GM12892 (cell line): ENCODE results near the gene ZFHX3.
A peak's percentile ranks its signal among the peaks of the same experiment; 100 is the strongest.

Source experiments
- DNase-seq: peaks from one replicate; pipeline ENCODE4 v3.0.0; 2011; ENCODE audit not compliant: insufficient read length
- FAIRE-seq: peaks from 2 replicates; lab custom pipeline; 2011; peaks lifted over from hg19 to GRCh38; lab: Jason Lieb, UNC
- POLR2A ChIP-seq: IDR thresholded peaks from 2 replicates; pipeline ENCODE4 v1.6.1; 2011; ENCODE audit warnings: low read depth, low read length, control low read depth
- POLR2AphosphoS5 ChIP-seq: IDR thresholded peaks from 2 replicates; pipeline ENCODE4 v1.6.1; 2011; ENCODE audit warnings: low read depth, low read length, control low read depth
- TAF1 ChIP-seq: IDR thresholded peaks from 2 replicates; pipeline ENCODE4 v1.6.1; 2011; ENCODE audit warnings: low read depth, mild to moderate bottlenecking, control low read depth, low read length, borderline replicate concordance

ZFHX3 gene

GRCh38 chr16:72793017-72793416 is 254.9 kb downstream of the ZFHX3 start:
- FAIRE-seq (no peak), DNase-seq (no peak)
- TF ChIP-seq POLR2AphosphoS5 (no peak), TAF1 (no peak), POLR2A (no peak)

- DNase-seq (no peak), FAIRE-seq (no peak)
- TF ChIP-seq POLR2AphosphoS5 (no peak), POLR2A (no peak), TAF1 (no peak)
Measured at GRCh38 chr16:72791786-72792185, 256.1 kb downstream of the ZFHX3 start.

DNA sequence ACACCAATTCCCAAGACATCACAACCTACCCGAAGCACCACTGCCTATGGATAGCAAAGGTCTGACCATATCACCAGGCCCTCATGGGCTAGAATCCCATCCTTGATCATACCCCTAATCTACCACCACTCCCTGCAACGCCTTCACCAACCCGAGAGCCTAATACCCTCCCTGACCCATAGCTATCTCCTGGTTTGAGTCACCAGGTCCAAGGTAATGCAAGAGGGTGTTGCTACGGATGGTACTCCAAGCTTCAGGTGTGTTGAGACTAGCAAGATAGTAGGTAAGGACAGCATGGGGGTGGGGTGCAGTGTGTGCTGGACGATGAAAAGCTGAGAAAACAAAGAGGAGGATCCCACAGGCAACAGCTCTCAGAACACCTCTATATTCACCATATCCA is 258.0 kb downstream of the ZFHX3 start:
- DNase-seq (no peak), FAIRE-seq (no peak)
- TF ChIP-seq TAF1 (no peak), POLR2A (no peak), POLR2AphosphoS5 (no peak)

- DNase-seq (no peak), FAIRE-seq (no peak)
- no peak for TF ChIP-seq POLR2A
Measured at GRCh38 chr16:72789465-72789864, 258.5 kb downstream of the ZFHX3 start.

GRCh38 chr16:72788269-72788809 is 259.6 kb downstream of the ZFHX3 start:
- TF ChIP-seq TAF1 = no peak
- TF ChIP-seq POLR2A = no peak
- TF ChIP-seq POLR2AphosphoS5 = no peak
- FAIRE-seq (no peak), DNase-seq (no peak)

DNA sequence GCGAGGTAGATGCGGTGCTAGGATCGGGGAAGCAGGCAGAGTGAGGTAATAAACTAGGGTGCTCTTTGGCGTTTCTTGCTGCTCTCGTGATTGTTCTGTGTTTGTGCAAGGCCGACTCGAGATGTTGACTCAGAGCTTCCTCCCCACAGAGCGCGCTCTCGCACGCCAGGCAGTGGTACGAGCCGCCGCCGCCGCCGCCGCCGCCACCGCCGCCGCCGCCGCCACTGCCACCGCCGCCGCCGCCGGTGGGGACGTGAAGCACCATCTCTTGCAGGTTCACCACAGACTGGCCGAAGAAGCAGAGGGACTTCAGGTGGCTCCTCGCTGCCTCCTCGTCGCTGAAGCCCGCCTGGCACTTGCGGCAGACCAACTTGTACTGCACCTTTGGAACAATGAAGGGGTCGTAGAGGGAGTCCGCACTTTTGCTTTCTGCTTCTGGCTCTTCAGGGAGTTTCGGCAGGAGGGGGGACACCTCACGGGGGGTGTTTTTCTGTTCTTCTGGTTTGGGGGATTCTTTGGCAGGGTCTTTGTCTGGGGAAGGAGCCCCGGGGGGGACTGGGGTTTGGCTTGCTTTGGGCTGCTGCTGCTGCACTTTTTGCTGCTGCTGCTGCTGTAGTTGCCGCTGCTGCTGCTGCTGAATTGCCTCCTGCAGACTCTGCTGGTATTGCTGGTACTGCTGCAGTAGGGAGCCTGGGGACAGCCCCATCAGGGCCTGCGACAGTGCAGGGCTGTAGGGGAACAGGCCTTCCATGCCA is 260.2 kb downstream of the ZFHX3 start:
- no peak for TF ChIP-seq TAF1
- TF ChIP-seq POLR2A = peak; percentile 36; the same call in 1 of the 2 replicates
- TF ChIP-seq POLR2AphosphoS5 = no peak
- DNase-seq (peak; percentile 66), FAIRE-seq (peak; percentile 77)

- DNase-seq (no peak), FAIRE-seq (no peak)
- no peak for TF ChIP-seq POLR2AphosphoS5
- TF ChIP-seq POLR2A = no peak
- no peak for TF ChIP-seq TAF1
Measured at GRCh38 chr16:72787130-72787513, 260.8 kb downstream of the ZFHX3 start.

DNA sequence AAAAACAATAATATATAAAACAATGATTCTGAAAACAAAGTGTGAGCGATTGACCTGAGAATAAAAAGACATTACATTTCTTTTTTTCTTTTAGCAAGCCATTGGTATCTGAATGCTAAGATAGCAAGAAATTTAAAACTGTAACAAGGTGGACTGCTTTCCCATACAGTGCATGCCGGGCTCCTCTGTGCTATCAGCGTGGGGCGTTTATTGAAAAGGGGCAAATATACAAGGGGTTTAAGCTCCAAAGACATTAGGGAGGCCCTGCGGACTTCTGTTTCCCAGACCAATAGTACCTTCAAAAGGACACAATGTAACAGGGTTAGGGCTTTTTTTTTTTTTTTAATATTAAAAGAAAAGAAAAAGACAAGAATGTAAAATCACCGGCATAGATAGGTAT is 261.3 kb downstream of the ZFHX3 start:
- TF ChIP-seq POLR2A = no peak
- no peak for TF ChIP-seq POLR2AphosphoS5
- no peak for TF ChIP-seq TAF1
- FAIRE-seq (no peak), DNase-seq (no peak)

DNA sequence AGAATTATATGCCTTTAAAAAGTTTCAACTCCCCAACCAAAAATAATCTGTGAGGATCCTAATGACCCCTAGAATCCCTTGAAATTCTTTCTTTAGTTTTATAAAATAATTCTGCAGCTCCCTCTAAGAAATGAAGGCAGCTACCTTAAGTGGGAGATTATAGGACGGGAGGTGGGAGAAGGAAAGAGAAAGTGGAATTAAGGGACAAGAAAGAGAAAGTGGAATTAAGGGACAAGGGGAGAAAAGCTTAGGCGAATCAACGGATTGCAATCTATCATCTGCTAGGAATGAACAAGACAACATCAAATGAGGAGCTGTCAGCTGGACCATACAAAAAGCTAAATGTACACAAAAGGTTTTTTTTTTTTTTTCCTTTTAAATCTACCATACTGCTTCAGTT is 262.0 kb downstream of the ZFHX3 start:
- DNase-seq = no peak
- TF ChIP-seq POLR2A = no peak
- no peak for TF ChIP-seq POLR2AphosphoS5
- no peak for TF ChIP-seq TAF1
- FAIRE-seq = peak; percentile 48

DNA sequence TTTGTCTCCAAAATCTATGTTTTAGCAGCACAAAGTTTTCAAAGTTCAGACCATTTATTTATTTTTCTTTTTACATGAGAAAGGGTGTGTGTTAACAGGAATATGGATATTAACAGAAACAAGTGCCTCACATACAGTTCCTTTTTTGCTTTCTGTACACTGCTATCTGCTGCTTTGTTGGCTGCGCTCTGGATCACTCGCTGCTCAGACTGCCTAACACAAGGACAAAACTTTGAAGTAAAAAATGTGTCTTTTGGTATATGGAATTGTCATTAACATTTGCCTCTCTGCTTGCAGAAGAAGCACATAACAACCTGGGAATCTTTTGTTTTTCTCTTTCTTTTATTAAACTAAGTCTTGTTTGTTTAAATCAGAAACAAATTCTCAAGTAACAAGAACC is 262.8 kb downstream of the ZFHX3 start:
- DNase-seq = no peak
- FAIRE-seq = no peak

DNA sequence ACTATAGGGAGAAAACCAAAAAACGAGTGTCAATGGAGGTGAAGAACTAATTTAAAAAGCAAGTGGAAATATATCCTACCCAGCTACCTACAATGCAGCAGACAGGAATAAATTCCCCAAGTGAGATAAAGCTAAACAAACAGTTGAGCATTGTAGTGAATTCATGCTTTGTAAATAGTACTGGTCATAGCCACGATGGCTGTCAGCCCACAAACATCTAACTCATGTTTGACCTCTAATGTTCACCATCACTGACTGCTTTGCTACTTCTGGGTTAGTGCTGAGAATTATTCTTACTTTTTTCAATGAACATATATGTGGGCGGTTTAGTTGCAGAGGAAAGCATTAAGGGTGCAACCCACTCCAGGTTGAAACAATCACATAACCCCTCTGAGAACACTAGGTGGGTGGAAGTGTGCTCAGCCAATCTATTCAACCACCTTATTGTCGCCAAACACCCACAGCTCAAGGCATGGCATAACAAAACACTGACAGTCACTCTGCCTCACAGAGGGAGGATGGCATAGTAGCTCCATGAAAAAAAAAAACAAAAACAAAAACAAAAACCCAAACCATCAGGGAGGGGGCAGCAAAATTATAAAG is 264.1 kb downstream of the ZFHX3 start:
- DNase-seq (no peak), FAIRE-seq (peak; percentile 40)
- TF ChIP-seq POLR2A = no peak
- TF ChIP-seq TAF1 = no peak
- TF ChIP-seq POLR2AphosphoS5 = no peak

More for the DNA sequence above, 262.8 kb downstream of the ZFHX3 start:
- TF ChIP-seq POLR2AphosphoS5 (no peak), POLR2A (no peak), TAF1 (no peak)

GRCh38 chr16:72769876-72770275 is 278.1 kb downstream of the ZFHX3 start:
- DNase-seq (no peak), FAIRE-seq (no peak)
- no peak for TF ChIP-seq POLR2A
- no peak for TF ChIP-seq TAF1
- TF ChIP-seq POLR2AphosphoS5 = no peak
